NT2/D1 (cell line): ENCODE data around the gene CRPPA.

Experiments
- SUZ12 ChIP-seq: IDR thresholded peaks from 2 replicates; pipeline ENCODE4 v1.6.1; 2011; ENCODE audit not compliant: insufficient read length, insufficient read depth; ENCODE audit errors: extremely low read depth
- YY1 ChIP-seq: IDR thresholded peaks from 2 replicates; pipeline ENCODE4 v1.6.1; 2011; ENCODE audit not compliant: insufficient read length, insufficient read depth
- ZNF274 ChIP-seq: IDR thresholded peaks from 2 replicates; pipeline ENCODE4 v1.6.1; 2011; ENCODE audit warnings: mild to moderate bottlenecking, low read depth, low read length

GRCh38 chr7:16412274-16413254, 8.8 kb downstream of the CRPPA start:
- TF ChIP-seq YY1 (no peak), SUZ12 (no peak), ZNF274 (no peak)
